GM19324 (cell line): ENCODE results near the gene BDNF.
"Not testable (repeated sequence)": the region's sequence is repeated elsewhere in the genome, so short reads cannot be mapped to it uniquely, and the experiment has no call there.

Source experiments
- ATAC-seq: cut with Tn5 transposase; IDR thresholded peaks from one replicate; pipeline ENCODE4 v1.9.1; 2021; ENCODE audit warnings: mild to moderate bottlenecking, moderate library complexity; ENCODE audit not compliant: unreplicated experiment, low FRiP score

Gene BDNF

DNA sequence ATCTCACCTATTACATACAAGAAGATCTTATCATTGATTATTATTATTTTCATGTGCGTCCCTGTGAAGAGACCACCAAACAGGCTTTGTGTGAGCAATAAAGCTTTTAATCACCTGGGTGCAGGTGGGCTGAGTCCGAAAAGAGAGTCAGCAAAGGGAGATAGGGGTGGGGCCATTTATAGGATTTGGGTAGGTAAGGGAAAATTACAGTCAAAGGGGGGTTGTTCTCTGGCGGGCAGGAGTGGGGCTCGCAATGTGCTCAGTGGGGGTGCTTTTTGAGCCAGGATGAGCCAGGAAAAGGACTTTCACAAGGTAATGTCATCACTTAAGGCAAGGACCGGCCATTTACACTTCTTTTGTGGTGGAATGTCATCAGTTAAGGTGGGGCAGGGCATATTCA lies 71.2 kb downstream of the BDNF start:
- ATAC-seq: not testable (repeated sequence)

DNA sequence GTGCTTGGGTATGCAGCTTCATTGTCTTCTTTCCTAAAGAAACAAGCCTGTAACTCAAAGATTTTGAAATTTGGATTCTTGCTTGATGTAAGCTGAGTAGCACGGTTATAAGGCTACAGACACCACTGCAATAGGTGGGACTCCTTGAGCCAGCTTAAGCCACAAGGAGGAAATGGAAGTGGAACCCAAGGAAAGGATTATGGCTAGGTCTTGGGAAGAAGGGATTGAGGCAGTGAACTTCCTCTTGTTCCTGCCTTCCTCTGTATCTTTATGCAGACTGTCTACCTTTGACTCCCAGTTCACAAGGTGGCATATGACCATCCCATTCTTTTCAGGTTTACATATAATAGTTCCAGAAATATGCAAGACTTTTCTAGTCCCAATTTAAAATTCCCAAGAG lies 72.3 kb downstream of the BDNF start:
- ATAC-seq: no peak

- no peak for ATAC-seq
Measured at GRCh38 chr11:27626938-27627586, 73.2 kb downstream of the BDNF start.

DNA sequence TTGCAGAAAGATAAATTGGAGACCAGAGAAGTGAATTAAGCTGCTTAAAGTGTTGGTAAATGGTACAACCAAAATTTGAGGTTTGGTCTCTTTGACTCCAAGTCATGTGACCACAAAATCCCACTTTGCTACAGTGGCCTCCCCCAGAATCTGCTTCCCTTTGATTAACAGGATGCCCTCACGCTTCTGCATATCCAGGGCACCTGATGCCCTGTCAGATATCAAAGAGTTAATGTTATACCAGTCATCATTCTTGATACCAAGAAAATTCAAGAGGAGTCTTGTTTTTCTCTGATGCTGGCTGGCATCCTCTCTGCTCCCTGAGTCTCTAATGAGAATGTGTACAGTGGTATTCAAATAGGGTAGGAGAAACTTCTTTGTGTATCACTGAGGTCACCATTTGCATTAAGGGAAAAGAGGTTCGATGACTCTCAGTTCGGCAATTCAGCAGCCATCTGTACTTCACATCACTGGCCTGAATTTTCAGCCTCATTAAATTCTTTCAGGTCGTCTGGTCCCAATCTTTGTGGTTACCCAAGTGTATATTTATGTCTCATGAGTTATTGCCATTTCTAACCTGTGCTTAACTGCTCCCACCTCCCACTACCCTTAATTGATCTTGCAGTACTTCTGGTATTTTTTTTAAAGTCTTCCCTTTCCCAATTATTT lies 73.9 kb downstream of the BDNF start:
- no peak for ATAC-seq

GRCh38 chr11:27625347-27625912 lies 74.8 kb downstream of the BDNF start:
- ATAC-seq: no peak

GRCh38 chr11:27623945-27624523 lies 76.2 kb downstream of the BDNF start:
- no peak for ATAC-seq

DNA sequence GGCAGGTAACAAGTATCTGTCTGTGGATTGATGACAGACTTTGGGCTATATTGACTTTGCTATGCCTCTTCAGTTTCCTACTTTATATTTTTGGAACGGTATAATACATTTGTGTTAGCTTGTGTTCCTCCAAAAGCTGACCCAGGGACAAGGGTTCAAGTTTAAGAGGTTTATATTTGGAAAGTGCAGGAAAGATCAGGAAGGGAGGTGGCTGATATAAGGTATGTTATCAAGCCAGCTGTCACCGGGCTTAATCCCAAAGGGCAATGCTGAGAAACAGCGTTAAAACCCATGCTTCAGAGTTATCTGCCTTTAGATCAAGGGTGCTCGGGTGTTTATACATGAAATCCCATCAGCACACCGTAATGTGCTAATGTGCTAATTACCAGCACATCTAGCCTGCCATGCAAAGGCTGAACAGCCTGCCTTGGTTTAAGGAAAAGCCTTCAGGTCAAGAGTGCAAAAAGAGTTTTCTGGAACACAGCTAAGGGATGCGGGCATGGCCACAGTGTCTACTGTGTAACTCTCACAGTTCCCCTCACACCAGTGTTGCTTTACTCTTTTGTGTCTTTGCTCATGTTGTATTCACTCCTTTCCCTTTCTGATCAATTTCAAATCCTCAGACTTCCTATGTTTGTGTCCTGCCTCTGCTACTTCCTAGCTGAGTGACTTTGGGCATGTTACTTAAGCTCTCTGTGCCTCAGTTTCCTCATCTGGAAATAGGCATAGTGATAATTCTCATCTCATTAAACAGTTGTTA lies 77.5 kb downstream of the BDNF start:
- no peak for ATAC-seq

GRCh38 chr11:27621405-27622161 lies 78.7 kb downstream of the BDNF start:
- ATAC-seq: no peak

DNA sequence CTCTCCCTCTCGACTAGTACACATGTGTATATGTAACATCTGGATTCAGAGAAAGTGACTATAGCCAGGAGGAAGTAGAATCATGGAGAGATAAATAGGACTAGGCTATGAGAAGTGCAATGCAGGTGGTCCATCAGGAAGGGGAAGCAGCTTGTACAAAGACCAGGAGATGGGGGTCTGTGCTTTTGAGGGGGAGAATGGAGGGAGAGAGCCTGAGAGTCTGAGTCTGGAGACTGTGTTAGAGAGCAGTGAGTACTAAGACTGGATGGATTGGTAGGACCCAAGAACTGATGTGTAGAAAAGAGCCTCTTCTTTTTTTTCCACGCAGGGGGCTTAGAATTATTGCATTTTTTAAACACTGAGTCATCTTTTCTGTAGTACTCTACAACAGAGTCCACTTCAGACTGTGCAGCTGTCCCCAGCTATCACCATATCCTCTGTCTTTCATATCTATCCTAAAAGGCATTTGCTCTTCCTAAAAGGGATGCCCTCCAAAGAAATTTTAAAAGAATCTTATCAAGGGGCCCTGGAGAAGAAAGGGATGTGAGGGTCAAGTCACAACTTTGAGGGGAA lies 80.4 kb downstream of the BDNF start:
- no peak for ATAC-seq

DNA sequence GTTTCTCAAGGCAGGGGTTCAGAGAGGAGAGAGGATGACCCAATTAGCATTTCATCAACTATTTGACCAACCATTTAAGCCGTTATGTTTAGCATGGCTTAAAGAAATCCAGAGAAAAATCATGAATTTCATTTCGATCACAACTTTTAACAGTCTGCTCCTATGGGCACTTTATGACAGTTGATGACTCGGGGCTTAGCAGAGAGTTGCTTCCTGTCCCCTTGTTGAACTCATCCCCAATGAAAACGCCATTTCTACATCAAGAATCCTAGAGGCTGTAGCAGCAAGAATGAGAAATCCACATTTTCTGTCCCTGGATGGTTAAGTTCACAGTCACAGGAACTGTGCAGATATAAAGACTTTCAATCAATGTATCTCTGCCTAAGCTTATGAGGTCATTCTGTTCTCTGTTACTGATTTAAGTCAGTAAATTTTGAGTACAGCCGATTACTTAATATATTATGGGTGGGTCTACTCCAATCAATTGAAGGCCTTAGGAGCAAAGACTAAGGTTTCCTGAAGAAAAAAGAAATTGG lies 81.1 kb downstream of the BDNF start:
- no peak for ATAC-seq

- no peak for ATAC-seq
Measured at GRCh38 chr11:27618281-27618915, 81.9 kb downstream of the BDNF start.

- no peak for ATAC-seq
Measured at GRCh38 chr11:27616711-27617110, 83.5 kb downstream of the BDNF start.

- no peak for ATAC-seq
Measured at GRCh38 chr11:27615833-27616232, 84.4 kb downstream of the BDNF start.

DNA sequence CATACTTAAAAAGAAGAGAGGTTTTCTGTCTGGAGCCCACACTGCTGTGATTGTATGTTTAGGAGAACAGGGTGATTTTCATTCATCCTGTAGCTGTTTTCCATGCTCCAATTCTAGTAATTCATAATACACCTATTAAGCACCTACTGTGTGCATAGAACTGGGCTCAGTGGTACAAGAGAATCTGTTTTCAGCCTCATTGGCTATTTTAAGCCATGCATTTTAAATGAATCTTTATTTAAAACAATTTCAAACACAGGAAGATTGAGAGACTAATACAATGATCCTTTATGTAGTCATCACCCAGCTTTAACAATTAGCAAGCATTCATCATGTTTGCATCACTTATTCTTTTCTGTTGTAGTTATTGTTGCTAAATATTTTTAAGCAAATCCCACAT lies 86.2 kb downstream of the BDNF start:
- no peak for ATAC-seq

DNA sequence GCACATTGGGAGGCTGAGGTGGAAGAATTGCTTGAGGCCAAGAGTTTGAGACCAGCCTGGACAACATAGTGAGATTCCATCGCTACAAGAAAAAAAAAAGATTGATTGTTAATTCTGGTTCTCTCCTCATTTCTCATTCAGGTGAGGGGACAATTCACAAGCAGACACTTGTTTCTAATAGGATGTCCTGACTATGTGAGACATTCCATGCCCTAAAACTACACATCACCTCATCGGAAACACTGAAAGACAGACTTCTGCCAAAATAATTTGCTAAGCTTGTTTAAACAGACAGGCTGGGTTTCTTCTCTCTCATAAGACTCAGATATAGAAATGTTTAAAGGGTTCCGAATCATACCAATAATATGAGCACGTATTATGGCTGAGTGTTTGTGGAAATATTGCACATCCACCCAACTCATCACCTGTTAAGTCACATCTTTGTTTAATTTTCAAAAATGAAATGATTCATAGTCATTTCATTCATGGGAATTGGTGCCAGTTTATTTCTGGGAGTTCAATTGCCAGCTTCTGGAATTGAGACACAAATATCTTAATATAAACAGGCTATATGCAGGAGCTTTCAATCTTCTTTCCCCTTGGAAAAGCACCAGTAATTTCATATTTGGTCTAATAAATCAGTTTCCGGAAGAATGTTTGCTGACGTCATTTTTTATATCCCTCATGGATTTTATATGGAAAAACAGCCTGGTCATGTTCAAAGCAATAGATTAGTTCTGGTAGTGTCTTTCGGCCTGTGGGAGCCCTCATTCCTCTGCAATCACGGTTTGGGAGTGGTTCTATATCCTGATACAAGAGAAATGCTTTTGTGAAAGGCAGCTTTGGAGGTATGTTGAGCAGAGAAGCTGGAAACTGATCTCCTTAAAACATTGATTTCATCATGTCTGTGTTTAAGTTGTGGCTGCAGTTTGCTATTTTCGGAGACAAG lies 87.0 kb downstream of the BDNF start:
- ATAC-seq: no peak

DNA sequence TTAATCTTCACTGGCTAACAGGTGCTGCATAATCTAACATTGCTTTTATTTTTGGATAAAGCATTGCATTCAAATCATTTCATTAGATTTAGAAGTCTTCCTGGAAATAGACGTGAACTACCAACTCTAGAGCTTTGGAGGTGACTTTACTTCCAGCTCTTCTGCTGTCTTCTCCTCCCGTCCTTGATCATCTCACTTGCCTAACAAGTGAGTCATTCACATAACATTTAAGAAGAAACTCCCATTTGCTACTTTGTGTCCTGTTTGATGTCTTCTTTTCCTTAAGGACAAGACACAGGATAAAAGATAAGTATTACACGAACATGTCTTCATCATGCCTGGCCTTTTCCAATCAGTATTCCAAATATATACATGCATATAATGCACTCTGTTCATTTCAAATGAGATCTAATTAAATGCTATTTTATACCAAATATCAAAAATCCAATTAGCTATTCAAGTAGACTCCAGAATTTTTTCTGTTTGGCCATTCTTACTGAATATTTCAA lies 88.3 kb downstream of the BDNF start:
- no peak for ATAC-seq

DNA sequence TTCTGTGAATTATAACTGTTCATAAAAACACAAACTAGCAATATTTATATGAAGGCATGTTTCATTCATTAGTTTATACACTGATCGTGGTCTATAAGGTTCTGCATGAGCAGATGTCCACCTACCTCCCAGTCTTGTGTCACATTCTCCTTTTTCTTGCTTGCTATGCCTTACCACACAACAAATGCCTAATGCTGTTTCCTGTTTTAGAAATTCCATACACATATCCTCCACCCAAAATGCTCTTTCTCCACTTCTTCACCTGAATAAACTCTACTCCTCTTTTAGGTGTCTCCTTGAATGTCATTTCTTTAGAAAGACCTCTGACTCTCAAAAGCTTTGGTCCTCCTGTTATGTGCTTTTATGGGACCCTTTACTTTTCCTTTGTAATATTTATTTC lies 88.9 kb downstream of the BDNF start:
- ATAC-seq: no peak

GRCh38 chr11:27610946-27611345 lies 89.3 kb downstream of the BDNF start:
- no peak for ATAC-seq
